GM19328 (cell line): ENCODE measurements around the gene IQSEC3.
"Not testable (repeated sequence)": the region's sequence is repeated elsewhere in the genome, so short reads cannot be mapped to it uniquely, and the experiment has no call there.

Experiments
- ATAC-seq: cut with Tn5 transposase; IDR thresholded peaks from one replicate; pipeline ENCODE4 v1.9.1; 2021; ENCODE audit warnings: mild to moderate bottlenecking, moderate library complexity; ENCODE audit not compliant: unreplicated experiment

Gene IQSEC3

GRCh38 chr12:212715-213526, 146.4 kb downstream of the IQSEC3 start:
- no peak for ATAC-seq

GRCh38 chr12:213527-213932, 147.0 kb downstream of the IQSEC3 start:
- ATAC-seq = no peak

- ATAC-seq = no peak
Observed at GRCh38 chr12:214003-214741, 147.6 kb downstream of the IQSEC3 start, which contains the start of gene SLC6A12. TSS of gene SLC6A12 (minus strand) at chr12:214157. CDS start at chr12:209986, 4,171 bp downstream.

GRCh38 chr12:215116-215515, 148.5 kb downstream of the IQSEC3 start:
- no peak for ATAC-seq

- not testable (repeated sequence) for ATAC-seq
Observed at GRCh38 chr12:217029-217428, 150.5 kb downstream of the IQSEC3 start.

- ATAC-seq = no peak
Observed at GRCh38 chr12:218221-218620, 151.7 kb downstream of the IQSEC3 start.

GRCh38 chr12:218728-219590, 152.4 kb downstream of the IQSEC3 start:
- ATAC-seq = no peak

- ATAC-seq = no peak
Observed at GRCh38 chr12:219891-220352, 153.4 kb downstream of the IQSEC3 start.

- ATAC-seq = no peak
Observed at GRCh38 chr12:220491-220890, 153.9 kb downstream of the IQSEC3 start.

- no peak for ATAC-seq
Observed at GRCh38 chr12:220946-221550, 154.5 kb downstream of the IQSEC3 start.

- no peak for ATAC-seq
Observed at GRCh38 chr12:221736-222135, 155.2 kb downstream of the IQSEC3 start.

- ATAC-seq = no peak
Observed at GRCh38 chr12:223841-224240, 157.3 kb downstream of the IQSEC3 start.

GRCh38 chr12:224330-224729, 157.8 kb downstream of the IQSEC3 start:
- no peak for ATAC-seq

- no peak for ATAC-seq
Observed at GRCh38 chr12:225012-225411, 158.4 kb downstream of the IQSEC3 start.

GRCh38 chr12:226401-226800, 159.8 kb downstream of the IQSEC3 start:
- no peak for ATAC-seq

GRCh38 chr12:227286-227915, 160.8 kb downstream of the IQSEC3 start:
- ATAC-seq = no peak
